ENCODE results near the gene GORASP2. TPM values are rescaled to one million over a fixed set of nuclear protein-coding genes. Genes with fewer than 3 reads are reported as not detected.

GORASP2 gene
- total RNA-seq, 2 donors from 2014 or later = 90.9 to 104 TPM

GRCh38 chr2:170922634-170923494, 6.2 kb upstream of the GORASP2 start:
- Mint-ChIP-seq H3K4me3 (no peak overlapping the region), H3K27me3 (ENCODE audit: insufficient read depth) (peaks cover 9% of the 10 kb centered on the region), H3K36me3 (ENCODE audit: low read depth) (peaks cover 11% of the 10 kb centered on the region), H3K27ac (no peak overlapping the region), H3K9me3 (peaks cover 52% of the 10 kb centered on the region), H3K4me1 (peaks cover 4% of the 10 kb centered on the region)
- WGBS, 2 experiments (ENCODE audit: insufficient coverage in 1 of 2, insufficient read length in 1 of 2) = 91 to 94% methylated on average over 4 to 8 of the region's 8 CpGs
- no peak for TF ChIP-seq CTCF (conservative IDR thresholded peaks at IDR 0.05)
- H3K27me3 ChIP-seq (ENCODE audit: control insufficient read depth, insufficient read depth, low read length, poor library complexity, severe bottlenecking) = no peaks in the 10 kb centered on the region
- H3K9me3 ChIP-seq (ENCODE audit: control insufficient read depth, low read length) = peaks cover 40% of the 10 kb centered on the region
- no peaks in the 10 kb centered on the region for H3K36me3 ChIP-seq (ENCODE audit: control insufficient read depth, insufficient read depth, low read length)
- H3K9ac ChIP-seq (ENCODE audit: extremely low read depth, low read length, poor library complexity, severe bottlenecking) = no peak overlapping the region
- no peaks in the 10 kb centered on the region for H3K4me1 ChIP-seq (ENCODE audit: control insufficient read depth, insufficient read depth, low read length)
- no peak for DNase-seq
- H3K27ac ChIP-seq (ENCODE audit: low read depth, low read length) = no peak overlapping the region
- no peak overlapping the region for H3K4me3 ChIP-seq (ENCODE audit: low read length)

- Histone ChIP-seq H3K27me3 (ENCODE audit: control insufficient read depth, insufficient read depth, low read length, poor library complexity, severe bottlenecking) (no peaks in the 10 kb centered on the region), H3K36me3 (ENCODE audit: control insufficient read depth, insufficient read depth, low read length) (no peaks in the 10 kb centered on the region), H3K9me3 (ENCODE audit: control insufficient read depth, low read length) (peaks cover 36% of the 10 kb centered on the region), H3K27ac (ENCODE audit: low read depth, low read length) (no peak overlapping the region), H3K9ac (ENCODE audit: extremely low read depth, low read length, poor library complexity, severe bottlenecking) (no peak overlapping the region), H3K4me1 (ENCODE audit: control insufficient read depth, insufficient read depth, low read length) (no peaks in the 10 kb centered on the region), H3K4me3 (ENCODE audit: low read length) (no peak overlapping the region)
- peaks cover 8% of the 10 kb centered on the region for H3K27me3 Mint-ChIP-seq (ENCODE audit: insufficient read depth)
- H3K4me3 Mint-ChIP-seq = no peak overlapping the region
- H3K9me3 Mint-ChIP-seq = peaks cover 51% of the 10 kb centered on the region
- peaks cover 11% of the 10 kb centered on the region for H3K36me3 Mint-ChIP-seq (ENCODE audit: low read depth)
- WGBS, 2 experiments (ENCODE audit: insufficient coverage in 1 of 2, insufficient read length in 1 of 2) = 67 to 83% methylated on average over 1 of the region's 1 CpG
- H3K27ac Mint-ChIP-seq = no peak overlapping the region
- no peak for TF ChIP-seq CTCF (conservative IDR thresholded peaks at IDR 0.05)
- no peak for DNase-seq
- peaks cover 7% of the 10 kb centered on the region for H3K4me1 Mint-ChIP-seq
These were observed 5.3 kb upstream of the GORASP2 start for GRCh38 chr2:170923799-170924198.

GRCh38 chr2:170924969-170925368, 4.1 kb upstream of the GORASP2 start:
- DNase-seq = no peak
- TF ChIP-seq CTCF (conservative IDR thresholded peaks at IDR 0.05) = no peak
- Mint-ChIP-seq H3K4me1 (peaks cover 5% of the 10 kb centered on the region), H3K27ac (no peak overlapping the region), H3K36me3 (ENCODE audit: low read depth) (peaks cover 11% of the 10 kb centered on the region), H3K27me3 (ENCODE audit: insufficient read depth) (peaks cover 4% of the 10 kb centered on the region), H3K4me3 (no peak overlapping the region), H3K9me3 (peaks cover 46% of the 10 kb centered on the region)
- Histone ChIP-seq H3K4me1 (ENCODE audit: control insufficient read depth, insufficient read depth, low read length) (no peaks in the 10 kb centered on the region), H3K36me3 (ENCODE audit: control insufficient read depth, insufficient read depth, low read length) (no peaks in the 10 kb centered on the region), H3K27me3 (ENCODE audit: control insufficient read depth, insufficient read depth, low read length, poor library complexity, severe bottlenecking) (no peaks in the 10 kb centered on the region), H3K4me3 (ENCODE audit: low read length) (no peak overlapping the region), H3K9me3 (ENCODE audit: control insufficient read depth, low read length) (peaks cover 29% of the 10 kb centered on the region), H3K27ac (ENCODE audit: low read depth, low read length) (no peak overlapping the region), H3K9ac (ENCODE audit: extremely low read depth, low read length, poor library complexity, severe bottlenecking) (no peak overlapping the region)
